Middle frontal gyrus (tissue), 1 donor: ENCODE results near the gene PCNX2.

Source experiments
- DNase-seq: peaks from one replicate; pipeline ENCODE4 v3.0.0-alpha.2; 2015; ENCODE audit warnings: low spot score; ENCODE audit errors: extremely low spot score

Gene PCNX2

GRCh38 chr1:232990176-232991128 lies 305.1 kb downstream of the PCNX2 start:
- DNase-seq = no peak

- no peak for DNase-seq
These were observed 306.9 kb downstream of the PCNX2 start for GRCh38 chr1:232988572-232989040.

GRCh38 chr1:232987774-232988140 lies 307.8 kb downstream of the PCNX2 start:
- DNase-seq = no peak

GRCh38 chr1:232987046-232987773 lies 308.3 kb downstream of the PCNX2 start:
- no peak for DNase-seq

GRCh38 chr1:232986527-232986922 lies 309.0 kb downstream of the PCNX2 start:
- DNase-seq = no peak

GRCh38 chr1:232985882-232986526 lies 309.5 kb downstream of the PCNX2 start:
- DNase-seq = no peak

- no peak for DNase-seq
These were observed 310.7 kb downstream of the PCNX2 start for GRCh38 chr1:232984577-232985425.

GRCh38 chr1:232983817-232984567 lies 311.5 kb downstream of the PCNX2 start:
- no peak for DNase-seq

- DNase-seq = no peak
These were observed 312.1 kb downstream of the PCNX2 start for GRCh38 chr1:232983375-232983774.

- DNase-seq = no peak
These were observed 313.1 kb downstream of the PCNX2 start for GRCh38 chr1:232982238-232982944.

GRCh38 chr1:232980986-232981560 lies 314.5 kb downstream of the PCNX2 start:
- no peak for DNase-seq

GRCh38 chr1:232980355-232980978 lies 315.1 kb downstream of the PCNX2 start:
- DNase-seq = no peak

GRCh38 chr1:232979558-232979957 lies 316.0 kb downstream of the PCNX2 start:
- no peak for DNase-seq

- no peak for DNase-seq
These were observed 316.7 kb downstream of the PCNX2 start for GRCh38 chr1:232978815-232979214.

GRCh38 chr1:232978091-232978634 lies 317.4 kb downstream of the PCNX2 start:
- no peak for DNase-seq

GRCh38 chr1:232974971-232975370 lies 320.6 kb downstream of the PCNX2 start:
- DNase-seq = no peak

GRCh38 chr1:232973652-232974611 lies 321.6 kb downstream of the PCNX2 start:
- DNase-seq = no peak
